Fibroblast of villous mesenchyme (primary cell): ENCODE data around the gene RAB11B. TPM values are rescaled to one million over a fixed set of nuclear protein-coding genes. Genes with fewer than 3 reads are reported as not detected.

Source experiments
- DNase-seq: peaks from one replicate; pipeline ENCODE4 v3.0.0-alpha.2; 2010; ENCODE audit warnings: low read depth
- H3K4me3 ChIP-seq: 2 replicates; pipeline ENCODE4 v1.5.1; 2011; ENCODE audit warnings: low read depth, mild to moderate bottlenecking, low read length
- total RNA-seq: library from RNA; depleted of rRNA; stranded (reverse); fragments of >200 nt; gene quantifications from 2 replicates; pipeline ENCODE4 v1.2.3, GENCODE V29; 2012
- TF ChIP-seq, protein P1 (sequence below): IDR thresholded peaks from 2 replicates; pipeline ENCODE4 v1.5.1; 2012; ENCODE audit warnings: low read depth, mild to moderate bottlenecking, low read length; ENCODE audit not compliant: insufficient read depth

RAB11B gene
- total RNA-seq, 1 donor, result 27.6 TPM

DNA sequence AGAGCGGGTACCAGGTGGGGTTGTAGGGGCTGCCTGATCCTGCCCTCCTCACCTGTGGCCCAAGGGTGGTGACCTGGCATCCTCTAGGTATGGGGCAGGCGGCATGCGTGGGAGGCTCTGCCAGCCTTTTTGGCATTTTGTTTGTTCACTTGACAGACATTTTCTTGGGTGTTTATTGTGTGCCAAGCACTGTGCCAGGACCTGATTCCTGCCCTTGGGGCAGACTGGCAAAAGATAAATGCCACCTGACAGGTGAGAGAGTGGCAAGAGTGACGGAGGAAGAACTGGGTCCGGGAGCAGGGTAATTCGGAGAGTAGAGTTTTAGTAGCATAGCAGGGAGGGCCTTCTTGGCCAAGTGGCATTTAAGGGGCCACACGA lies 6.0 kb downstream of the RAB11B start:
- no peak overlapping the region for H3K4me3 ChIP-seq
- no peak for DNase-seq
- TF ChIP-seq, protein P1, sequence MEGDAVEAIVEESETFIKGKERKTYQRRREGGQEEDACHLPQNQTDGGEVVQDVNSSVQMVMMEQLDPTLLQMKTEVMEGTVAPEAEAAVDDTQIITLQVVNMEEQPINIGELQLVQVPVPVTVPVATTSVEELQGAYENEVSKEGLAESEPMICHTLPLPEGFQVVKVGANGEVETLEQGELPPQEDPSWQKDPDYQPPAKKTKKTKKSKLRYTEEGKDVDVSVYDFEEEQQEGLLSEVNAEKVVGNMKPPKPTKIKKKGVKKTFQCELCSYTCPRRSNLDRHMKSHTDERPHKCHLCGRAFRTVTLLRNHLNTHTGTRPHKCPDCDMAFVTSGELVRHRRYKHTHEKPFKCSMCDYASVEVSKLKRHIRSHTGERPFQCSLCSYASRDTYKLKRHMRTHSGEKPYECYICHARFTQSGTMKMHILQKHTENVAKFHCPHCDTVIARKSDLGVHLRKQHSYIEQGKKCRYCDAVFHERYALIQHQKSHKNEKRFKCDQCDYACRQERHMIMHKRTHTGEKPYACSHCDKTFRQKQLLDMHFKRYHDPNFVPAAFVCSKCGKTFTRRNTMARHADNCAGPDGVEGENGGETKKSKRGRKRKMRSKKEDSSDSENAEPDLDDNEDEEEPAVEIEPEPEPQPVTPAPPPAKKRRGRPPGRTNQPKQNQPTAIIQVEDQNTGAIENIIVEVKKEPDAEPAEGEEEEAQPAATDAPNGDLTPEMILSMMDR, result no peak

DNA sequence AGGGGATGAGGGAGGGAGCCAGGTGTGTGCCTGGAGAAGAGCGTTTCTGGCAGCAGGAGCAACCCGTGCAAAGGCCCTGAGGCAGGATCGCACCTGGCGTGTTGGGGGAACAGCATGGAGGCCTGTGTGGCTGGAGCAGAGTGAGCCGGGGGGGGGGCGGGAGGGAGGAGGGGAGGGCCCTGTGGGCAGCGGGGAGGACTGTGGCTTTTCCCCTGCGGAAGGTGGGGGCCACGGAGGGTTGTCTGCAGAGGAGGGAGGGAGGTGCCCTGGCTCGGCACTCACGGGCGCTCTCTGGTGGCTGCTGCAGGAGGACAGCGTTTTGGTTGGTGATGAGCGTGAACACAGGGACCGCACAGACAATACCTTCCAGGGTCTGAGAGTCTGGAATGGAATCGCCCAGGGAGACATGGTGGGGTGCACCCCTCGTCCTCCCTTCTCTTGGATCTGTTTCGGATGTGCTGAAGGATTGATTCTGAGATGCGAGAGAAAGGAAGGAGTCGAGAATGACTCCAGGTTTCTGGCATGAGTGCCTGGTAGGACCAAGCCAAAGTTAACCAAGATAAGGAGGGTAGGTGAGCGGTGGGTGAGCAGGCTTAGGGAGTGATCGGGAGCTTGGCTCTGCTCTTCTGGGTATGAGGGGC lies 6.5 kb downstream of the RAB11B start:
- peak; percentile 56 for DNase-seq
- no peak overlapping the region for H3K4me3 ChIP-seq
- TF ChIP-seq, protein P1, result peak; percentile 74

DNA sequence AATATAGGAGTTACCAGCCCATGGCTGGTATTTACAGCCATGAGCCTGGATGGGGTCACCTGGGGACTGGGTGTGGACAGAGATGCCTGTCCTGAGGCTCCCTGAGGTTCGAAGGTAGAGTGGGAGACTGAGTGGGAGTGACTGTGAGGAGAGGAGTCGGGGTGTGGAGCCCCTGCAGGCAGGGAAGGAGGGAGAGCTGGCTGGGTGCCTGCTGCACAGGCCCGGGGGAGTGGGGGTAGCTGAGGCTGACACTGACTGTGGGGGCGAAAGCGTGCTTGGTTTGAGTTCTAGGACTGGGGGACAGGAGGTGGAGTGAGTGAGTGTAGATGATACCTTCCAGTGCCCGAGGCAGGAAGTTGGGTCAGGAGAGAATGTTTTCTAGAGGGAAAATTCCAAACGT lies 7.1 kb downstream of the RAB11B start:
- DNase-seq, result no peak
- no peak overlapping the region for H3K4me3 ChIP-seq
- TF ChIP-seq, protein P1, result no peak

DNA sequence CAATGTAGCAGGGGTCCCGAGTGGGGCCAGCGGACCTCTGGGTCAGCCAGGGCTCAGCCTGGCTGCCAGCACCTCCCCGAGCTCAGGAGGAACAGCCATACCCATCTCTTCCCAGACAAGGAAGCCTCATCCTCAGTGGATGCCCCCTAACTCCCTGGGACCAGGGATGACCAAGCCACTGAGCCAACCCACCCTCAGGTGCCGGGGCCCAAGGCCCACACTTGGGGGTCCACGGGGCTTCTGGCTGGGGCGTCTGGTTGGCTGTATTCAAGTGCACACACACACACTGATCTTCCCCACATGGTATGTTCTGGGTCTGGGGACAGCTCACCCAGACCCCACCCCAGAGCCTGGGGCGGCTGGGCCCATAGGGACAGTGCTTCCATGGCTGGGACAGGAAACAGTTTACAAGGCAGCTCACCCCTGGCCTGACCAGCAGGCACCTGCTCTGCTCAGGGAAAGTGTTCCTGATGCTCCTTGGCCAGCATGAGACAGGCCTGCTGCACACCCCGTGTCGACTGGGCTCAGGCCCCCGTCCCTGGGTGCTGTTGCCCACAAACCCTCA lies 7.7 kb downstream of the RAB11B start:
- DNase-seq, result no peak
- TF ChIP-seq, protein P1, result no peak
- H3K4me3 ChIP-seq, result no peak overlapping the region

DNA sequence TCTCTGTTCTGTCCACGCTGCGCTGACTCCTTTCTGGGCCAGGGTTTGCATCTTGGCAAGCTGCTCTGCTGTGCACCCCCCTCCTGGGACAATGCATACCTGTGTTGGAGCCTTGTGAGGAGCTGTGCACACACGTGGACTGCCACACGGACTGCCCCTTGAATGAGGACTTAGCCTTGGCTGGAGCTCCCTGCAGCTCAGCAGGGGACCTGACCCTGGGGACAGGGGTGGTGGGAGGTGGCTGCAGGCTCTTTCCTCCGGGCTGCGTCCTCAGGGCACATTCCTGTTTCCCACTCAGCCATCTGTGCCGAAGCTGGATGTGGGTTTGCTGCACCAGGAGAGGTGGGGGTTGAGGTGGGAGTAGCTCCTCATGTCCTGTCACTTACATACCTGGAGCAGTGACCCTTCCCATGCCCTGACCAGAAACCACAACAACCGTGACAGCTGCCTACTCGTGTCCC lies 8.2 kb downstream of the RAB11B start:
- TF ChIP-seq, protein P1, result no peak
- DNase-seq, result no peak
- H3K4me3 ChIP-seq, result no peak overlapping the region

DNA sequence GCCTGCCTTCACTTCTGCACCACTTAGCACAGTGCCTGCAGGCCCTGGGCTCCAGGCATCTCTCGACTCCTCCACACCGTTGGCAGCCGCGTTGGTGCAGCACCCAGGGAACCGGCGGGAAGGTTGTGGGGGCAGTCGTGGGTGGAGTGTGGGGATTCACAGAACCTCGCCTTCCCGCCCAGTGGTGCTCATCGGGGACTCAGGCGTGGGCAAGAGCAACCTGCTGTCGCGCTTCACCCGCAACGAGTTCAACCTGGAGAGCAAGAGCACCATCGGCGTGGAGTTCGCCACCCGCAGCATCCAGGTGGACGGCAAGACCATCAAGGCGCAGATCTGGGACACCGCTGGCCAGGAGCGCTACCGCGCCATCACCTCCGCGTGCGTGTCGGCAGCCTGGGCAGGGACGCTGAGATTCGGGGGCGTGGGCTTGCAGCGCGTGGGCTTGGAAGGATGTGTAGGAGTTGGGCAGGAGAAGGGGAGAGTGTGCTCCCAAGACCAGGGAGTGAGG lies 9.6 kb downstream of the RAB11B start:
- no peak overlapping the region for H3K4me3 ChIP-seq
- no peak for DNase-seq
- TF ChIP-seq, protein P1, result no peak

DNA sequence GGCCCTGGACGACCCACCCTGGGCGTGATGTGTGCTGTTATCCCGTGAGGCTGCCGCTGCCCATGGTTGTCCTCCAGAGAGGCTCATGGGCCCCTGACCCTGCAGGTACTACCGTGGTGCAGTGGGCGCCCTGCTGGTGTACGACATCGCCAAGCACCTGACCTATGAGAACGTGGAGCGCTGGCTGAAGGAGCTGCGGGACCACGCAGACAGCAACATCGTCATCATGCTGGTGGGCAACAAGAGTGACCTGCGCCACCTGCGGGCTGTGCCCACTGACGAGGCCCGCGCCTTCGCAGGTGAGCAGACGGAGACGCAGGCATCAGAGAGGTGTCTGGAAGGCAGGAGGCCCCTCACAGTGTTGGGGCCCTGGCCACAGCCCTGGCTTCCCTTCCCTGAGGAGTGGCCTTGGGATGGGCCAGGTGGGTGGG lies 11.8 kb downstream of the RAB11B start:
- no peak for DNase-seq
- TF ChIP-seq, protein P1, result no peak
- no peak overlapping the region for H3K4me3 ChIP-seq
